Measurements from ENCODE around the gene STK11IP. TPM values are rescaled to one million over a fixed set of nuclear protein-coding genes. Genes with fewer than 3 reads are reported as not detected.

STK11IP gene
- total RNA-seq, 1 experiment from 2014 or later, result 29.3 TPM

- BruUV-seq (replicated peaks), result no TSS peak
- no peak overlapping the region for H3K4me3 Mint-ChIP-seq (ENCODE audit: low read depth, unreplicated experiment)
- H3K4me1 Mint-ChIP-seq (ENCODE audit: low read depth, unreplicated experiment), result no peaks in the 10 kb centered on the region
- H3K36me3 Mint-ChIP-seq (ENCODE audit: insufficient read depth, unreplicated experiment), result peaks cover 29% of the 10 kb centered on the region
- TF ChIP-seq, protein P1, sequence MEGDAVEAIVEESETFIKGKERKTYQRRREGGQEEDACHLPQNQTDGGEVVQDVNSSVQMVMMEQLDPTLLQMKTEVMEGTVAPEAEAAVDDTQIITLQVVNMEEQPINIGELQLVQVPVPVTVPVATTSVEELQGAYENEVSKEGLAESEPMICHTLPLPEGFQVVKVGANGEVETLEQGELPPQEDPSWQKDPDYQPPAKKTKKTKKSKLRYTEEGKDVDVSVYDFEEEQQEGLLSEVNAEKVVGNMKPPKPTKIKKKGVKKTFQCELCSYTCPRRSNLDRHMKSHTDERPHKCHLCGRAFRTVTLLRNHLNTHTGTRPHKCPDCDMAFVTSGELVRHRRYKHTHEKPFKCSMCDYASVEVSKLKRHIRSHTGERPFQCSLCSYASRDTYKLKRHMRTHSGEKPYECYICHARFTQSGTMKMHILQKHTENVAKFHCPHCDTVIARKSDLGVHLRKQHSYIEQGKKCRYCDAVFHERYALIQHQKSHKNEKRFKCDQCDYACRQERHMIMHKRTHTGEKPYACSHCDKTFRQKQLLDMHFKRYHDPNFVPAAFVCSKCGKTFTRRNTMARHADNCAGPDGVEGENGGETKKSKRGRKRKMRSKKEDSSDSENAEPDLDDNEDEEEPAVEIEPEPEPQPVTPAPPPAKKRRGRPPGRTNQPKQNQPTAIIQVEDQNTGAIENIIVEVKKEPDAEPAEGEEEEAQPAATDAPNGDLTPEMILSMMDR (IDR thresholded peaks at IDR 0.05; ENCODE audit: unreplicated experiment), result no peak
- H3K9me3 Mint-ChIP-seq (ENCODE audit: low read depth, unreplicated experiment), result no peaks in the 10 kb centered on the region
- intact Hi-C loops (cut with micrococcal nuclease; ENCODE audit: unreplicated experiment), result no loop called here
- DNase-seq, result no peak
- CTCF ChIA-PET, result interaction anchor here (0.7 kb wide), 1 partner anchor 14 kb away, joined by 3 read pairs; no protein-coding TSS in a partner anchor
- H3K27ac Mint-ChIP-seq (ENCODE audit: unreplicated experiment), result no peak overlapping the region
- no peaks in the 10 kb centered on the region for H3K27me3 Mint-ChIP-seq (ENCODE audit: unreplicated experiment)
Observed at GRCh38 chr2:219565130-219566080, 32.3 kb upstream of the STK11IP start.

DNA sequence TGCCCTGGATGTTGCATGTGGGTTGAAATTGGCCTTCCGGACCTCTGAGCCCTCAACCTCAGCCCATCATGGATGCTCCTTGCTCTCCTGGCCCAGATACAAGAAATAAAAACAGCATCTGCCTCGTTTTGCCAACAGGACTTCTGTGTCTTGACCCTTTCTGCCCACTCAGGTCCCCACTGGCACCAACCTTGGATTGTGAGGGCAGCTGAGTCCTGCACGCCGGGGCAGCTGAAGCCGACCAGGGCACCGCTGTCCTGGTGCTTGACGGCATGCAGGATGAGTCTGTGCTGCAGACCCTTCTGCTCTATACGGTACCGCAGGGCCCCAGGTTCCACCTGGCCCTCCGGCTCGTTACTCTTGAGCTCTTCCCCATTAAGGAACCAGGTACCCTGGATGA lies 31.0 kb upstream of the STK11IP start:
- CTCF ChIA-PET, result no interaction called here
- DNase-seq, result no peak
- Mint-ChIP-seq H3K4me1 (ENCODE audit: low read depth, unreplicated experiment) (peaks cover 3% of the 10 kb centered on the region), H3K27me3 (ENCODE audit: unreplicated experiment) (no peaks in the 10 kb centered on the region), H3K27ac (ENCODE audit: unreplicated experiment) (no peak overlapping the region), H3K4me3 (ENCODE audit: low read depth, unreplicated experiment) (no peak overlapping the region), H3K9me3 (ENCODE audit: low read depth, unreplicated experiment) (no peaks in the 10 kb centered on the region), H3K36me3 (ENCODE audit: insufficient read depth, unreplicated experiment) (peaks cover 41% of the 10 kb centered on the region)
- intact Hi-C loops (cut with micrococcal nuclease; ENCODE audit: unreplicated experiment), result no loop called here
- TF ChIP-seq, protein P1 (IDR thresholded peaks at IDR 0.05; ENCODE audit: unreplicated experiment), result no peak
- BruUV-seq (replicated peaks), result no TSS peak

DNA sequence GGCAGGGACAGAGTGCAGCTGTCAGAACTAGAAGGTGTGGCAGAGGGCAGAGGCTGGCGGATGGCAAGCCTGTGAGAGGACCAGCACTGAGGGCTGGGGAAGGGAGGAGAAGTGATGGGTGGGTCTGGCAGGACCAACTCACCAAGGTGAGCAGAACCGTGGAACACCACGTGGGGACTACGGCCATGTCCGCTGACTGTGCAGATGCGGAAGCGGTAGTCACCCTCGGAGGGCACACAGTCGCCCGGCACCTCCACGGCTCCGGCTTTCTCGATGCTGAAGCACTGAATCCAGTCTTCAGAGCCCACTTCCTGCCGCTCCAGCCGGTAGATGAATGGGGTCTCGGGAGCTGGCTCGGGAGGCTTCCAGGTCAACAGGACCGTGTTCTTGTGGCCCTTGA lies 30.5 kb upstream of the STK11IP start:
- BruUV-seq (replicated peaks), result no TSS peak
- CTCF ChIA-PET, result no interaction called here
- Mint-ChIP-seq H3K9me3 (ENCODE audit: low read depth, unreplicated experiment) (no peaks in the 10 kb centered on the region), H3K27ac (ENCODE audit: unreplicated experiment) (no peak overlapping the region), H3K27me3 (ENCODE audit: unreplicated experiment) (no peaks in the 10 kb centered on the region), H3K4me3 (ENCODE audit: low read depth, unreplicated experiment) (no peak overlapping the region), H3K36me3 (ENCODE audit: insufficient read depth, unreplicated experiment) (peaks cover 46% of the 10 kb centered on the region), H3K4me1 (ENCODE audit: low read depth, unreplicated experiment) (peaks cover 8% of the 10 kb centered on the region)
- intact Hi-C loops (cut with micrococcal nuclease; ENCODE audit: unreplicated experiment), result no loop called here
- DNase-seq, result no peak
- TF ChIP-seq, protein P1 (IDR thresholded peaks at IDR 0.05; ENCODE audit: unreplicated experiment), result no peak

DNA sequence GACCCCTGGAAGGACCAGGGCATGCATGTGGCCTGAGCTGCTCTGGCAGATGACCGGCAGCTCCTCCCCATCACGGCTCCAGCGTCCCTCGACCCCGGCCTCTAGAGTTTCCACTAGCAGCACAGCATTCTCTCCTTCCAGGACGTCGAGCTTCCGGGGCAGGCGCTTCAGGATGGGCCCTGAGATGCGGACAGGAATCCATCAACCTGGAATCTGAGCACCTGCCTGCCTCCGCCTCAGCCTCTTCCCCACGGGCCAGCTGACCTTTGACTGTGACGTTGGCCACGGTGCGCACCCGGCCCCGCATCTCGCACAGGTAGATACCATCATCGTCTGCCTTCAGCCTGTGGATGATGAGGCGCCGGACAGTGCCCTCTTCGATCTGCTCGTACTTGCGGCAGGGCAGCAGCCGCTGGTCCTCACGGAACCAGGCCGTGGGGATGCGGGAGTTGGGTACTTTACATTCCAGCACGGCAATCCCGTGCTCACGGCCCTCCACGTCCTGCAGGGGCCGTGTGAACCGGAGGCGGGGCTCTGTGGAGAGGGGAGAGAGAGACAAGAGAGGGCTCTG lies 29.8 kb upstream of the STK11IP start:
- Mint-ChIP-seq H3K27ac (ENCODE audit: unreplicated experiment) (no peak overlapping the region), H3K9me3 (ENCODE audit: low read depth, unreplicated experiment) (no peaks in the 10 kb centered on the region), H3K4me3 (ENCODE audit: low read depth, unreplicated experiment) (no peak overlapping the region), H3K27me3 (ENCODE audit: unreplicated experiment) (no peaks in the 10 kb centered on the region), H3K36me3 (ENCODE audit: insufficient read depth, unreplicated experiment) (peaks cover 46% of the 10 kb centered on the region), H3K4me1 (ENCODE audit: low read depth, unreplicated experiment) (peaks cover 9% of the 10 kb centered on the region)
- BruUV-seq (replicated peaks), result no TSS peak
- CTCF ChIA-PET, result no interaction called here
- intact Hi-C loops (cut with micrococcal nuclease; ENCODE audit: unreplicated experiment), result no loop called here
- DNase-seq, result no peak
- TF ChIP-seq, protein P1 (IDR thresholded peaks at IDR 0.05; ENCODE audit: unreplicated experiment), result no peak
